IPS DF 4.7 (cell line): ENCODE results near the gene SLC25A12.
"Not testable (repeated sequence)": the region's sequence is repeated elsewhere in the genome, so short reads cannot be mapped to it uniquely, and the experiment has no call there.

ENCODE experiments used
- DNase-seq: peaks from one replicate; pipeline ENCODE4 v3.0.0-alpha.2; 2013; ENCODE audit warnings: low spot score; ENCODE audit errors: extremely low read depth

The SLC25A12 gene, protein sequence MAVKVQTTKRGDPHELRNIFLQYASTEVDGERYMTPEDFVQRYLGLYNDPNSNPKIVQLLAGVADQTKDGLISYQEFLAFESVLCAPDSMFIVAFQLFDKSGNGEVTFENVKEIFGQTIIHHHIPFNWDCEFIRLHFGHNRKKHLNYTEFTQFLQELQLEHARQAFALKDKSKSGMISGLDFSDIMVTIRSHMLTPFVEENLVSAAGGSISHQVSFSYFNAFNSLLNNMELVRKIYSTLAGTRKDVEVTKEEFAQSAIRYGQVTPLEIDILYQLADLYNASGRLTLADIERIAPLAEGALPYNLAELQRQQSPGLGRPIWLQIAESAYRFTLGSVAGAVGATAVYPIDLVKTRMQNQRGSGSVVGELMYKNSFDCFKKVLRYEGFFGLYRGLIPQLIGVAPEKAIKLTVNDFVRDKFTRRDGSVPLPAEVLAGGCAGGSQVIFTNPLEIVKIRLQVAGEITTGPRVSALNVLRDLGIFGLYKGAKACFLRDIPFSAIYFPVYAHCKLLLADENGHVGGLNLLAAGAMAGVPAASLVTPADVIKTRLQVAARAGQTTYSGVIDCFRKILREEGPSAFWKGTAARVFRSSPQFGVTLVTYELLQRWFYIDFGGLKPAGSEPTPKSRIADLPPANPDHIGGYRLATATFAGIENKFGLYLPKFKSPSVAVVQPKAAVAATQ

GRCh38 chr2:171893824-171894611 is at the start of gene SLC25A12:
SLC25A12 (minus strand) TSS chr2:171894244; CDS start chr2:171894214, 30 bp downstream.
- peak; percentile 16 for DNase-seq

GRCh38 chr2:171941316-171941699 is 47.3 kb upstream of the SLC25A12 start:
- no peak for DNase-seq

DNA sequence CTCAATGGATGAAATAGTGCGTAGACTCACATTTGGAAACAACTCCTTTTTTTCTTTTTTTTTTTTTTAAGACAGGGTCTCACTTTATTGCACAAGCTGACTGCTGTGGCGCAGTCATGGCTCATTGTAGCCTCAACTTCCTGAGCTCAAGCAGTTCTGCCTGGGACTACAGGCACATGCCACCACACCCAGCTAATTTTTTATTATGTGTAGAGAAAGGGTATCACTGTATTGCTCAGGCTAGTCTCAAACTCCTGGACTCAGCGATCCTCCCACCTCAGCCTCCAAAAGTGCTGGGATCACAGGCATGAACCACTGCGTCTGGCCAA is 45.7 kb upstream of the SLC25A12 start:
- no peak for DNase-seq

GRCh38 chr2:171939058-171939742 is 45.2 kb upstream of the SLC25A12 start:
- DNase-seq = no peak

DNA sequence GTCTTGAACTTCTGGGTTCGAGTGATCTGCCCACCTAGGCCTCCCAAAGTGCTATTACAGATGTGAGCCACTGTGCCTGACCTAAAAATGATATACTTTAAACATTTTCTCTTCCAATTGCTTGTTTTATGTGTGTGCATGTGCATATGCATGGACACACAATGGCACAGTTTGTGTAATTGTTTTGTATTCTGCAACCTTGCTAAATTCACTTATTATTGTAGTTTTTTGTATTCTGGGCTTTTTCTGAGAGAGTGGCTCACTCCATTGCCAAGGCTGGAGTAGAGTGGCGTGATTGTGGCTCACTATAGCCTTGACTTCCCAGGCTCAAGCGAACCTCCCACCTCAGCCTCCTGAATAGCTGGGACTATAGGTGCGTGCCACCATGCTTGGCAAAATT is 36.3 kb upstream of the SLC25A12 start:
- DNase-seq = no peak

GRCh38 chr2:171924170-171924942 is 30.3 kb upstream of the SLC25A12 start:
- DNase-seq = no peak

GRCh38 chr2:171923206-171923605 is 29.2 kb upstream of the SLC25A12 start:
- no peak for DNase-seq

DNA sequence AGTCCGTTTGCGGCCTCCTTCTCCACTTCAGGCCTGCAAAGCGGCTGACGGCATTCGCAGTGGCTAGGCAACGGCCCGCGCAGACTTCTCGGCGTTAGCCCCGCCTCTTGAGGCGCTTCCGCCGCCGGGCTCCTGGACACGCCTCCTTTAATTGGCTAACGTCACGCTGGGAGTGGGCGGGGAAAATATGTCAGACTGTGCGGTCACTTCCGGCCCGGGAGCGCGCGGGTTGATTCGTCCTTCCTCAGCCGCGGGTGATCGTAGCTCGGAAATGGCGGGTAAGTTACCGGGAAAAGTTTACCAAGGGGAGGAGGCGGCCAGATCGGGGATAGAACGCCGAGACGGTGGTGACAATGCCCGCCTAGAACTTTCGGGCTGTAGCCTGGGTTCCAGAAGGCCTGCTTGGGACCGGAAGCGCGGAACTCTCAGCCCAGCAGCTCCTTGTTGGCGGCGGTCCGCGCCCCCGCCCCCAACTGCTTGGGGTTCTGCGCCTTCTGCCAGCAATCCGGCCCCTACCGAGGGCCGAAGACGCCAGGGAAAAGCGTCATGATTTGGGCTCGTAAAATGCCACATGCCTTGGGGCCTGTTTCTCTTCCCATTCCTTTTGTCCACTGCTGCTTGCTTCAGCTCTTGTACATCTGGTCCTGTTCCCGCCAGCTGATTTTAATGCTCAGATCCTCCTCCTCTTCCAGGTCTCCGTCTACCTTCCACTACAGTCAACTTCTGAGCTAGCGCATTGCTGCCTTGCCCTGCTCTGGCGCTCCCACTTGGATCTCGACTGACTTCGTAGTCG is 28.4 kb upstream of the SLC25A12 start, which contains the start of gene HAT1:
Gene HAT1, plus strand, starts transcription at position 232 of the 793 bp plus-strand sequence. Its CDS starts 40 bp downstream, at position 272.
- peak; percentile 66 for DNase-seq

- no peak for DNase-seq
Measured at GRCh38 chr2:171921970-171922229, 27.9 kb upstream of the SLC25A12 start.

GRCh38 chr2:171919453-171919852 is 25.4 kb upstream of the SLC25A12 start:
- DNase-seq = no peak

DNA sequence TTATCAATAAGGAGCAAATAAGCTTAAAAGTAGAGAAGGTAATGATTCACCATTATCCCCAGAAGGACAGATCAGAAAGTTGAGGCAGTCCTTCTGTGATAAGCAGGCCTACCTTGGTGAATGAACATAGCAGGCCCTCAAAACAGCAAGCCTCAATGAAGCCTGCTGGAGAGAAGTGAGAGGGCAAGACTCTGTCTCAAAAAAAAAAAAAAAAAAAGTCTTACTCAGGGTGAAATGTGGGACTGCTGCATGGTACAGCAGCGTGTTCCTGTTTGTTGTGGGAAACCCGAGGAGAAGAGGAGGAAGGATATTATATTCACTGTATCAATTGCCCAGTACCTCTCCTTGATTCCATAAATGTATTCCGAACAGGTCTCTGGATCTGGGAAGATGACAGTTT is 19.5 kb upstream of the SLC25A12 start:
- DNase-seq = no peak

- no peak for DNase-seq
Measured at GRCh38 chr2:171910494-171910893, 16.4 kb upstream of the SLC25A12 start.

DNA sequence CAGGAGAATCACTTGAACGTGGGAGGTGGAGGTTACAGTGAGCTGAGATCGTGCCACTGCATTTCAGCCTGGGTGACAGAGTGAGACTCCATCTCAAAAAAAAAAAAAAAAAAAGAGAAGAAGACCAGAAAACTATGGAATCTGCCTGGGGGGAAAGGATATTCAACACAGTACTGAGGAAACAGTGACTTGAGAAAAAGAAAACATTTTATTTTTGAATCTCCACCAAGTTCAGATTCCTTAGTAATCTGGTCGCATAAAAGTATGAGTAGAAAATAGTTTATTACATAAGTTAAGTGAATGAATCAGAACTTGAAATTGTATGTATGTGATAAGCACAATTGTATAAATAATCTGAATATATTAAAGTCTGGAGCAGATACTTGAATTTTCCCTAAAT is 15.2 kb upstream of the SLC25A12 start:
- DNase-seq = no peak

GRCh38 chr2:171908235-171908634 is 14.2 kb upstream of the SLC25A12 start:
- DNase-seq = no peak

DNA sequence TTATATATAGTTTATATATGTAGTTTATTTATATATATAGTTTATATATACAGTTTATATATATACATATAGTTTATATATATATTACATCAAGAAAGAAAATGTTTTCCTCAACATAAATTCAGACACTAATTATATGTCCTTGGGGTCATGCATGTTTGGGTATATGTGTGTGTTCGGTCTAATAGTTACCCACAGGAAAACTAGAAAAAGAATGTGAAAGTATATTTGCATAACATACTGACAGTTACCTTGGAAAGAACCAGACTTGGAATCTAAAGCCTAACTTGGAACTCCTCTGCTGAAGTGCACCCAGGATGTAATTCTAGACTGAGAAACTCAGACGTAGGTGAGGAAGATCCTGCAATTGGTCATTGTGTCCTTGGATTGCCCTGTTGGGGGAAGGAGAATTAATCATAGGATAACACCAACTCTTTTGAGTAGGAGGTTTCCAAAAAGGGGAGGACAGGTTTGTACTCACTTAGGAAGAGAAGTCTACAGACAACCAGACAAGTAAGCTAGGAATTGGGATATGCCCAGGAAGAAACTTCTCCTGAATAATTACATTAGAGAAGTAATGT is 8.9 kb upstream of the SLC25A12 start:
- DNase-seq = no peak

DNA sequence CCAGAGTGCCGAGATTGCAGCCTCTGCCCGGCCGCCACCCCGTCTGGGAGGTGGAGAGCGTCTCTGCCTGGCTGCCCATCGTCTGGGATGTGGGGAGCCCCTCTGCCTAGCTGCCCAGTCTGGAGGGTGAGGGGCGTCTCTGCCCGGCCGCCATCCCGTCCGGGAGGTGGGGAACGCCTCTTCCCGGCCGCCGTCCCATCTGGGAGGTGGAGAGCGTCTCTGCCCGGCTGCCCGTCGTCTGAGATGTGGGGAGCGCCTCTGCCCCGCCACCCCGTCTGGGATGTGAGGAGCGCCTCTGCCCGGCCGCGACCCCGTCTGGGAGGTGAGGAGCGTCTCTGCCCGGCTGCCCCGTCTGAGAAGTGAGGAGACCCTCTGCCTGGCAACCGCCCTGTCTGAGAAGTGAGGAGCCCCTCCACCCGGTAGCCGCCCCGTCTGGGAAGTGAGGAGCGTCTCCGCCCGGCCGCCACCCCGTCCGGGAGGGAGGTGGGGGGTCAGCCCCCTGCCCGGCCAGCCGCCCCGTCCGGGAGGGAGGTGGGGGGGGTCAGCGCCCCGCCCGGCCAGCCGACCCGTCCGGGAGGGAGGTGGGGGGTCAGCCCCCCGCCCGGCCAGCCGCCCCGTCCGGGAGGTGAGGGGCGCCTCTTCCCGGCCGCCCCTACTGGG is 5.7 kb upstream of the SLC25A12 start:
- not testable (repeated sequence) for DNase-seq

DNA sequence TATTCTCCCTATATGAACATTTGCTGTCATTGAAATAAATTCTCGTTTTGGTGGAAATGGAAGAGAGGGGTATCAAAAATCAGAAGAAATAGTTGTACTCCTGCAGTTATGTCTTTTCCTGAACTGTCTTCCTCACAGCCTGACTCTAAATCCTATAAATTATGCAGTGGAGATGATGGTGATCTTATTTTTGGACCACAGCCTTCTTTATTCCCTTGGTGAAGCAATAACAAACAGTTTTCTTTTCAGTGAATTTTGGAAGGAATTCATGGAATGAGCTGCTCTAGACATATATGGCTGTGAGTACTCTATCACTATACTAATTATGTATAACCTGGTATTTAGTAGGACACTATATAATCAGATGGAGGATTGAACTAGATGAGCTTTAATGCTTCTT is 1.7 kb upstream of the SLC25A12 start:
- no peak for DNase-seq

- DNase-seq = no peak
Measured at GRCh38 chr2:171894612-171894947, 536 bp upstream of the SLC25A12 start.

DNA sequence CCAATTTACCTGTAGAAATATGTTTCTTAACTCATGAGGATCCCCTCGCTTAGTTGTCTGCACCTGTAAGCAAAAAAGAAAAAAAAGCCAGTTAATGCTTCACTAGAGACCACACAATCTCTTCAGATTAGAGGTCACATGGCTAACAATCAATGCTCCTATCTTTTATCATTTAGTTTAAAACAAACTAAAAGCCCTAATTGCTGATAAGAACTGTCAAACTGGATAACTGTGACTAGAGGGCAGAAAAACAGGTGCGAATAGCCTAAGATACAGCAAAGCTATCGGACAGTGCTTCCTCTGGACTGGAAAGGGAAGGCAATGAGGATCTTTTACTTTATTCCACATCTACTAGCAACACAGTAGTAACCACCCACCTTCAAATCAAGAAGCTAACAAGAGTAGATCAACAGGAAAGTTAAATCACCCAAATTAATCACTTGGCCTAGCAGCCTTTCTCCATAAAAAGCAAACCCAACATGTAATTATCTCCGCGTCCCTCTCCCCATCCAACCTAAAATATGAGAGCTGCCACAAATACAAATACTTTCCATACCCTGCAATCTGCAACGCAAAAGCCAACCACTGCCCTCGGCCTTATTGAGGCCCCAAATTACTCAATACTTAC is 734 bp downstream of the SLC25A12 start:
- no peak for DNase-seq
